ENCODE results near the gene PTCD2. TPM values are rescaled to one million over a fixed set of nuclear protein-coding genes. Genes with fewer than 3 reads are reported as not detected.
"Not testable (repeated sequence)": the region's sequence is repeated elsewhere in the genome, so short reads cannot be mapped to it uniquely, and the experiment has no call there.

The PTCD2 gene
- polyA plus RNA-seq, 4 donors: 10.6 to 12.4 (median 11.0) TPM

DNA sequence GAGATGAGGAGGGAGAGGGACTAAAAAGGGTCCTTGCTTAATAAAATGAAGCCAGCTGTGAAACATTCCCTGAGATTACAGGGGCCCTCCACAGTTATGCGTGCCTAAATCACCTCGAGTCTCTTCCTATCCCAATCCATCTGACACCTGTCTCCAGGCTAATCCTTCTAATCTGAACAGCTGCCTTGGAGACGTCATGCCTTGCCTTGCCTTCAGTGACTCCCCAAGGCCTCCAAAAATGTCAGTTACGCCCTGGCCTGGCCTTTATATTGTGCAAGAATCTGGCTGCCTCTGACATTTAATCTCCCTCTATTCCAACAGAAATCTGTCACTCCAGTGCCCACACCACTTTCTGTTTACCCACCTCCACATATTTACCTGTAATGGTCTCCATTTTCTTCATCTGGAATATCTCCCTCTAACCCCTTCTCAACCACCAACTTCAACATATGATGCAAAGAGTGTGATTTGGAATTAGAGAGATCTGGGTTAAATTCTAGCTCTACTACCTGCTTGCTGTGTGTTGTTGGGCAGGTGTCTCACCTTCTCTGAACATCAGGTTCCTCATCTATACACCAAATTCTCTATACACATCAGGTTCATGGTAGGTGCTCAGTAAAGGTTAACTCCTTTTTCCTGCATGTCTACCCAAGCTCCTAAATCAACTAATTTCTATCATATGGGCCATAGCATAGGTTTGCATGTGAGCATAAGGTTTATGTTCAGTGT, 57.9 kb downstream of the PTCD2 start:
- no peak for DNase-seq (ENCODE audit: low read depth in 4 of 4, low spot score in 2 of 4)

DNA sequence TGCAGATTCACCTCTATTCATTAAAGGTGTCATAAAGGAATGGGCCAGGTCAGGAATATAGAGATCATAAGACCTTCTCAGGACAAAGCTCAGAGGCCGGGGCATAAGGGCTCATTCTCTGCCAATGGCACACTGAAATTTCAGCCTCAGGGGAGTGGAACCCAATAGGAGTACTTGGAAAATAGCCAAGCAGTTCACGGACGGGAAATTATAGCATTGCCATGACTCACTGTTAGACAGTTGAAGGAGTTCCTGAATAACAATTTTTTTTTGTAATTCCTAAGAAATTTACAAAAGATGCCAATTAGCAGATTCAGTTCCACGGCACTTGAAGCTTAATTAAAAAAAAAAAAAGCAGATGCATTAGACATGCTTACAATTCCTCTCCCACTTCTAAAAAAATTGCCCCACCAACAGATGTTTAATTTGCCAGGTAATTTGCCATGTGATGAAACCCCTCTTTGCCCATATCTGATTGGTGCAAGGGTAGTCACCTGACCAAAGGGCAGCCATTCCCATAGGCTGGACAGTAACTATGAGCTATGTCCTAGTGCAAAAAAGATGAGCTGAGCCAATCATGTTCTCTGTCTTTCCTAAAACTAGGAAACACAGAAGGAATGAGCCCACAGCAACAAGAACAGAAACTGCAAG, 58.6 kb downstream of the PTCD2 start:
- DNase-seq (ENCODE audit: low read depth in 4 of 4, low spot score in 2 of 4): peak in 1 of 4 donors; percentile 7

DNA sequence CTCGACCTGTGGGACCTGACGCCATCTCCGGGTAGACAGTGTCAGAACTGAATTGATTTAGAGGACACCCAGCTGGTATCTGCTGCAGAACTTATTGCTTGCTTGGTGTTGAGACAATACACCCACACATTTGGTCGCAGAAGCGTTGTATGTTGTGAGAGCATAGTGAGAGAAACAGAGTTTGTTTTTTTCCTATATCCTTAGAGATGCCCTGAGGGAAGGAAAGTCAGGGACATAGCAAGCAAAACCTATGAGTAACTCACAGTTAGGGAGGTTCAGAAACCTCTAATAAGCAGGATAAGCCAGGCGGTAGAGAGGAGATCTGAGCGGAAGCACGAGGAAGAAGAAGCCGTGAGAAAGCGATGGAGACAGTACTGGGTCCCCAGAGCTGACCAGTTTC, 59.8 kb downstream of the PTCD2 start:
- no peak for DNase-seq (ENCODE audit: low read depth in 4 of 4, low spot score in 2 of 4)

GRCh38 chr5:72380492-72381274, 60.5 kb downstream of the PTCD2 start:
- DNase-seq (ENCODE audit: low read depth in 4 of 4, low spot score in 2 of 4): no peak

DNA sequence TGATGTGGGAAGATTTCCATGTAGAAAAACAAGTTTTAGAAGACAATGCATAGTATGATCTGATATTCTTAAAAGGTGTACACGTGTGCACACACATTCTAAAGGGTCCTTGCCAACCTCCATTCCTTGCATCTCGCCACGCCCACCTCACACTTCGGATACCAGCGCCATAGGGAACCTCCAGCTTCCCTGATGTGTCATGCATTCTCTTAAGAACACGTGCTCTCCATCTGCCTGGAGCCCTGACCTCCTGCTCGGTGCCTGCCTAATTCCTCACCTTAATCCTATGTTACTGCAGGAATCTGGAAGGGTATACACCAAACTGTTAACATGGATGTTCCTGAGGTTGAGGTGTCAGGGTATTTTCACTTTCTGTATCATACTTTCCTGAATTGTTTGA, 63.1 kb downstream of the PTCD2 start:
- DNase-seq (ENCODE audit: low read depth in 4 of 4, low spot score in 2 of 4): no peak

- DNase-seq (ENCODE audit: low read depth in 4 of 4, low spot score in 2 of 4): no peak
These were observed 63.6 kb downstream of the PTCD2 start for GRCh38 chr5:72383726-72384125.

DNA sequence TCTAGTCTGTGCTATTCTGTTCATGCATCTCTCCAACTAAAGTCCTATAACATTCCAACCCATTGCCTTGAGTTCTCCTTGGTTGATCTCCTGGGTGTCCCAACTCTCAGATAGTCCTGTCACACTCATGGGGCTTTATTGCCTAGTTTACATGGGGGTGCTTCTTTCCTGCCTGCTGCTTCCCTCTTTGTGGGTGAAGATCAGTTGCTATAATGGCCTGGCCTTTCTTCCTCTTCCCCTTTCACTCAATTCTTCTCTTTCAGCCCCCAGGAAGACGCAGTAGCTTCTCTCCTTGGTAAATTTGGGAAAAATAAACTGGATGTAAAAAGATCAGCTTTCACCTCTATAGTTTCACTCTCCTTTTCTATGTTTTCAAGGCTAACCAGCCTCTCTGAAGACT, 66.5 kb downstream of the PTCD2 start:
- no peak for DNase-seq (ENCODE audit: low read depth in 4 of 4, low spot score in 2 of 4)

- no peak for DNase-seq (ENCODE audit: low read depth in 4 of 4, low spot score in 2 of 4)
These were observed 67.8 kb downstream of the PTCD2 start for GRCh38 chr5:72387985-72388384.

DNA sequence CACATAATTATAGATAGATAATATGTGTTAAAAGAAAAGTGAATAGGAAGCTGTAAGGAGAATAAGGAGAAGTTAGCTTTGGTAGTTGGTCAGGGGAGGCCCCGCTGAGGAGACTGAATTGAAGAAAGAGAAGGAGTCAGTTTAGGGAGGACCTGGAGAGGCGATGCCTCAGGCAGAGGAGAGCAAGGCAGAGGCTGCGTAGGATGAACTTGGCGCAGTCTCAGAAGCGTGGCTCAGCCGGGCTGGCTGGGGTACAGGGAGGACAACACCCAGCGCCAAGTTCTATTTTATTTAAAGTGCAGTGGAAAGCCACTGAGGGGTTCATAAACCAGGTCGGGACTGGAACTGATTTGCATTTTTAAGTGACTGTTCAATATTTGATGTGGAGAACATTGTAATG, 68.5 kb downstream of the PTCD2 start:
- no peak for DNase-seq (ENCODE audit: low read depth in 4 of 4, low spot score in 2 of 4)

GRCh38 chr5:72390836-72391235, 70.7 kb downstream of the PTCD2 start:
- DNase-seq (ENCODE audit: low read depth in 4 of 4, low spot score in 2 of 4): no peak

DNA sequence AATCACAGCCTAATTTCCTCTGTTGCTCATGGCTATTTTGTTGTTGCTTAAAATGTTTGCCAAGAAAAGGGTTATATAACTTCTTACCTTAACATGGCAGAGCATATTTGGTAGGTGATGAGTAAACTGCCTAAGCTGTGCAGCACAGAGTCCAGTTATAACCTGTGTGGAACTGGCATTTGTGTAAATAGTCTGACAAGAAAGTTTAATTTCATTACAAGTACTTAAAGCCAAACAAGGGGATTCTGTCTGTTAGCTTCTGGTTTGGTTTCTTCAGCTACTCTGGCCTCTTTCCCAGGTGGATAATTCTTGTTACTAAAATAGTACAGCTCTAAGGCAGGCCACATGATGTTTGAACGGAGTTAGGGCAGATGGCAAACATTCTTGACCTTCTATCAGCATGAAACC, 72.2 kb downstream of the PTCD2 start:
- no peak for DNase-seq (ENCODE audit: low read depth in 4 of 4, low spot score in 2 of 4)

- no peak for DNase-seq (ENCODE audit: low read depth in 4 of 4, low spot score in 2 of 4)
These were observed 72.9 kb downstream of the PTCD2 start for GRCh38 chr5:72393052-72393451.

- no peak for DNase-seq (ENCODE audit: low read depth in 4 of 4, low spot score in 2 of 4)
These were observed 74.5 kb downstream of the PTCD2 start for GRCh38 chr5:72394688-72395087.

DNA sequence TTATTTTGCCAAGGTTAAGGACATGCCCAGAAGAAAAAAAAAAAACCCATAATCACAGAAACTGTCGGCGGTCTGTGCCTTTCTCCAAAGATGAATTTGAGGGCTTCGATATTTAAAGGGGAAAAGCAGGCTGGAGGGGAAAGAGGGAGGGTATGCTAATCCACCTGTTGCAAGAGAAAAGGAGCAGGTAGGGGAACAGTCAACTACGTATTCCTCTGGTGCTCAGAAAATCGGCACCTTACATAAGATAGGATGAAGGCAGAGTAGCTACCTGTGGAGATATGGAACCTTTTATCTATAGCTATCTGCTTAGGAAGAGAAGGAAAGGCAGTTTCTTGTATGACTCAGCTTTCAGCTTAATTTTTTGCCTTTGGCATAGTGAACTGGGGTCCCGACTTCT, 77.7 kb downstream of the PTCD2 start:
- DNase-seq (ENCODE audit: low read depth in 4 of 4, low spot score in 2 of 4): no peak

DNA sequence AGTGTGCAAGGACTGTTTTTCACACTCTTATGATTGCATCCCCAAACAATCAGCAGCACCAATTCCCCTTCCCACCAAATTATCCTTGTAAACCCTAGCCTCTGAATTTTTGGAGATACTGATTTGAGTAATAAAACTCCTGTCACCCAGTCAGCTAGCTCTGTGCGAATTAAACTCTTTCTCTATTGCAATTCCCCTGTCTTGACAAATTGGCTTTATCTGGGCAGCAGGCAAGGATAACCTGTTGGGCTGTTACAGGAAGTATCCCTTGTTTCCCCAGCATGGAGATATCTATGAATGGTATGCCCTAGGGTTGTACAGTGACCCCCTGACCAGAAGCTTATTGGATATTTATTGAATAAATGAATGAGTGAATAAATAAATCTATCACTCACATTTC, 80.8 kb downstream of the PTCD2 start:
- DNase-seq (ENCODE audit: low read depth in 4 of 4, low spot score in 2 of 4): no peak

- no peak for DNase-seq (ENCODE audit: low read depth in 4 of 4, low spot score in 2 of 4)
These were observed 82.3 kb downstream of the PTCD2 start for GRCh38 chr5:72402381-72402890.

DNA sequence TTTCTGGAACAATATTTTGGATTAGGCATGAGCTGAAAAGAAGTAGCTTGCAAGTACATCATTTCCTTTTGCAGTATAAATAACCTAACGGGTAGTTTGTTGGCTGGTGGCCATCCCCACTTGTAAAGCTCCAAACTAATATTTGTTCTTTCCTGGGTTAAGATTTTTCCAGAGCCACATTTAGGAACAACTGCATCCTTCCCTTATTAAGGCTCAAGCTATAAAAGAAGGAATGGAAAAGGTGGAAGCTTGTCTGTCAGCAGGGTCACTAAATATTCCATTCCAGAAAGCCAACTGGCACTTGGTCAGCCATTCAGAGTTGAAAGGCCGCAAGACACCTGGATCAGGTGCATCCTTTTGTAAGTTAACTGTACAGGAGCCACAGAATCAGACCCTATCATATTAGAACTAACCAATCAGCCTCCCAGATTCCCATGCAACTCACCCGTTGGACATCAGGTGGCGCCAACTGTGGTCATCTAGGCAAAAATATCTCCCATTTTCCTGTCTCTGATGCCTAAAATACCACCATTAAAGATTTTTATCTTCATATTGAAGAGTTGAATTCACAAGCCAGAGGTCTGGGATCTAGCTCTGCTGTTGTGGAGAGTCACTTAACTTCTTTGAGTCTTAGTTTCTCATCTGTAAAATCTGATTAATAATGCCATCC, 82.9 kb downstream of the PTCD2 start:
- DNase-seq (ENCODE audit: low read depth in 4 of 4, low spot score in 2 of 4): no peak

- not testable (repeated sequence) for DNase-seq (ENCODE audit: low read depth in 4 of 4, low spot score in 2 of 4)
These were observed 84.6 kb downstream of the PTCD2 start for GRCh38 chr5:72404771-72405170.

DNA sequence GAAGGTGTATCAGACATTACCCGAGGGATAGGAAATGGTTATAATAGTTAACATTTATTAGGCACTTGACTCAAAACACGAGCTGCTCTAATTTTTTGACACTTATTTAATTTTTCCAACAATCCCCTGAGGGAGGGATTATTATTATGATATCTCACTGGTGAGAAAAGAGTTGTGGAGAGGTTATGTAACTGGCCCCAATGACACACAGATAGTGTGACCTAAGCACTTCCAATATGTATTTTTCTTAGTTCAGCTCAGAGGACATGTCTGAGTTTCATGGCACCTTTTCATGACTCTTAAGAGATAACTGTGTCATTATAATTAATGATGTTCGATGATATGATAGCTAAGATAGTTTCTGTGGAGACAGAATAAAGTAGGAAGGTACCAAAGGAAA, 86.9 kb downstream of the PTCD2 start:
- DNase-seq (ENCODE audit: low read depth in 4 of 4, low spot score in 2 of 4): no peak

- no peak for DNase-seq (ENCODE audit: low read depth in 4 of 4, low spot score in 2 of 4)
These were observed 87.4 kb downstream of the PTCD2 start for GRCh38 chr5:72407541-72407940.

- DNase-seq (ENCODE audit: low read depth in 4 of 4, low spot score in 2 of 4): no peak
These were observed 88.0 kb downstream of the PTCD2 start for GRCh38 chr5:72408127-72408526.
